Measurements from ENCODE around the gene NRL. TPM values are rescaled to one million over a fixed set of nuclear protein-coding genes. Genes with fewer than 3 reads are reported as not detected.

NRL gene
- total and polyA plus RNA-seq, 2 donors (not counting 1 experiment from before 2014, with no cell fraction given): 0.45 to 0.99 TPM

GRCh38 chr14:24122416-24122815 is 7.7 kb upstream of the NRL start:
- H3K27me3 ChIP-seq (ENCODE audit: control insufficient read depth, insufficient read depth, low read length): no peaks in the 10 kb centered on the region

GRCh38 chr14:24121210-24121609 is 6.5 kb upstream of the NRL start:
- H3K4me3 ChIP-seq (replicated peaks in 1 of 4; ENCODE audit: control extremely low read depth in 1 of 4, insufficient read depth in 1 of 4, low read depth in 3 of 4, low read length in 4 of 4): no peak overlapping the region
- DNase-seq (ENCODE audit: low read depth in 2 of 2): no peak
- H3K9ac ChIP-seq (ENCODE audit: insufficient read depth, low read length): no peak overlapping the region
- no peaks in the 10 kb centered on the region for H3K27me3 ChIP-seq (ENCODE audit: control insufficient read depth, insufficient read depth, low read length)
- no peaks in the 10 kb centered on the region for H4K20me1 ChIP-seq (ENCODE audit: control insufficient read depth, extremely low read depth, insufficient read depth, low read length)
- TF ChIP-seq EZH2 (IDR thresholded peaks at IDR 0.05; ENCODE audit: low read length, missing control alignments) (no peak), CTCF (conservative IDR thresholded peaks at IDR 0.05 in 1 of 2, IDR thresholded peaks at IDR 0.05 in 1 of 2; ENCODE audit: low read depth in 1 of 2, low read length in 2 of 2) (no peak)
- H3K4me2 ChIP-seq (ENCODE audit: extremely low read depth, insufficient read depth, low read length): no peak overlapping the region
- H3K27ac ChIP-seq (ENCODE audit: insufficient read depth, low read length): no peak overlapping the region
- no peak overlapping the region for H2AFZ ChIP-seq (ENCODE audit: low read length)
- no peaks in the 10 kb centered on the region for H3K9me3 ChIP-seq (ENCODE audit: control insufficient read depth, insufficient read depth, low read depth, low read length)
- peaks cover 3% of the 10 kb centered on the region for H3K36me3 ChIP-seq (ENCODE audit: control insufficient read depth, insufficient read depth, low read length)
- H3K4me1 ChIP-seq (ENCODE audit: control insufficient read depth, extremely low read depth, insufficient read depth, low read length): no peaks in the 10 kb centered on the region
- H3K79me2 ChIP-seq (ENCODE audit: control insufficient read depth, insufficient read depth, low read length): no peaks in the 10 kb centered on the region

More at GRCh38 chr14:24122416-24122815, 7.7 kb upstream of the NRL start:
- Histone ChIP-seq H3K27ac (ENCODE audit: insufficient read depth, low read length) (no peak overlapping the region), H4K20me1 (ENCODE audit: control insufficient read depth, extremely low read depth, insufficient read depth, low read length) (no peaks in the 10 kb centered on the region), H3K4me1 (ENCODE audit: control insufficient read depth, extremely low read depth, insufficient read depth, low read length) (no peaks in the 10 kb centered on the region), H3K36me3 (ENCODE audit: control insufficient read depth, insufficient read depth, low read length) (peaks cover 3% of the 10 kb centered on the region), H3K79me2 (ENCODE audit: control insufficient read depth, insufficient read depth, low read length) (no peaks in the 10 kb centered on the region), H3K4me3 (replicated peaks in 1 of 4; ENCODE audit: control extremely low read depth in 1 of 4, insufficient read depth in 1 of 4, low read depth in 3 of 4, low read length in 4 of 4) (no peak overlapping the region), H2AFZ (ENCODE audit: low read length) (no peak overlapping the region), H3K9me3 (ENCODE audit: control insufficient read depth, insufficient read depth, low read depth, low read length) (no peaks in the 10 kb centered on the region), H3K4me2 (ENCODE audit: extremely low read depth, insufficient read depth, low read length) (no peak overlapping the region), H3K9ac (ENCODE audit: insufficient read depth, low read length) (no peak overlapping the region)
- TF ChIP-seq CTCF (conservative IDR thresholded peaks at IDR 0.05 in 1 of 2, IDR thresholded peaks at IDR 0.05 in 1 of 2; ENCODE audit: low read depth in 1 of 2, low read length in 2 of 2) (no peak), EZH2 (IDR thresholded peaks at IDR 0.05; ENCODE audit: low read length, missing control alignments) (no peak)
- no peak for DNase-seq (ENCODE audit: low read depth in 2 of 2)

- H3K36me3 ChIP-seq (ENCODE audit: control insufficient read depth, insufficient read depth, low read length): peaks cover 3% of the 10 kb centered on the region
- H3K4me3 ChIP-seq (replicated peaks in 1 of 4; ENCODE audit: control extremely low read depth in 1 of 4, insufficient read depth in 1 of 4, low read depth in 3 of 4, low read length in 4 of 4): no peak overlapping the region
- H3K27me3 ChIP-seq (ENCODE audit: control insufficient read depth, insufficient read depth, low read length): no peaks in the 10 kb centered on the region
- no peak overlapping the region for H3K27ac ChIP-seq (ENCODE audit: insufficient read depth, low read length)
- H3K79me2 ChIP-seq (ENCODE audit: control insufficient read depth, insufficient read depth, low read length): no peaks in the 10 kb centered on the region
- H2AFZ ChIP-seq (ENCODE audit: low read length): no peak overlapping the region
- H3K4me1 ChIP-seq (ENCODE audit: control insufficient read depth, extremely low read depth, insufficient read depth, low read length): no peaks in the 10 kb centered on the region
- TF ChIP-seq CTCF (conservative IDR thresholded peaks at IDR 0.05 in 1 of 2, IDR thresholded peaks at IDR 0.05 in 1 of 2; ENCODE audit: low read depth in 1 of 2, low read length in 2 of 2) (no peak), EZH2 (IDR thresholded peaks at IDR 0.05; ENCODE audit: low read length, missing control alignments) (no peak)
- H3K9me3 ChIP-seq (ENCODE audit: control insufficient read depth, insufficient read depth, low read depth, low read length): no peaks in the 10 kb centered on the region
- no peak for DNase-seq (ENCODE audit: low read depth in 2 of 2)
- H3K9ac ChIP-seq (ENCODE audit: insufficient read depth, low read length): no peak overlapping the region
- H3K4me2 ChIP-seq (ENCODE audit: extremely low read depth, insufficient read depth, low read length): no peak overlapping the region
- no peaks in the 10 kb centered on the region for H4K20me1 ChIP-seq (ENCODE audit: control insufficient read depth, extremely low read depth, insufficient read depth, low read length)
These were observed 4.9 kb upstream of the NRL start for GRCh38 chr14:24119691-24120090.

Data from fibroblast of lung (primary cell).